ENCODE measurements around the gene MORC4.

GRCh38 chrX:106903856-106904528 is 96.0 kb downstream of the MORC4 start:
- TF ChIP-seq CTCF (IDR thresholded peaks at IDR 0.05), result no peak
- no peak for TF ChIP-seq POLR2A (IDR thresholded peaks at IDR 0.05)

All from vagina (tissue), 2 donors.